ENCODE data around the gene HIC1.

The HIC1 gene

GRCh38 chr17:2075336-2076086 lies 20.6 kb downstream of the HIC1 start:
- no peak for DNase-seq (ENCODE audit: low read depth in 2 of 2)

- DNase-seq (ENCODE audit: low read depth in 2 of 2) = no peak
Observed at GRCh38 chr17:2076087-2076984, 21.4 kb downstream of the HIC1 start.

GRCh38 chr17:2077040-2077439 lies 22.1 kb downstream of the HIC1 start:
- no peak for DNase-seq (ENCODE audit: low read depth in 2 of 2)

DNA sequence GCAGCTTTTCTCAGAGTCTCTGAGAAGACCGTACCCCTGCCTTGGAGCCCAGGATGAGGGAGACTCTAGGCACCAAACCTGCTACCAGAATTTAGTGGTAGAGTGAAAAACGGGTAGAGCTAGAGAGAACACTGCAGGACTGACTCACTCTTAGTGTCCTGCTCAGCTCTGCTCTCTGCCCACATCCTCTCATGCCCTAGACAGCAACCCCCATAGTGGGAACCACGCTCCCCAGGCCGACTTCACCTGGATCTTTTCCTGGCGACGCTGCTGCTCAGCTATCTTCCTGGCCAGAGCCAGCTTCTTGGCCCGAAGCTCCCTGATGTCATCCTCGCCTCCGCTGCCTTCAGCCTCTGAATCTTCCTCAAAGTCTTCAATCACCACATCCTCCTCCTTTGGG lies 26.7 kb downstream of the HIC1 start:
- DNase-seq (ENCODE audit: low read depth in 2 of 2) = no peak

GRCh38 chr17:2082003-2082781 lies 27.3 kb downstream of the HIC1 start:
- no peak for DNase-seq (ENCODE audit: low read depth in 2 of 2)

DNA sequence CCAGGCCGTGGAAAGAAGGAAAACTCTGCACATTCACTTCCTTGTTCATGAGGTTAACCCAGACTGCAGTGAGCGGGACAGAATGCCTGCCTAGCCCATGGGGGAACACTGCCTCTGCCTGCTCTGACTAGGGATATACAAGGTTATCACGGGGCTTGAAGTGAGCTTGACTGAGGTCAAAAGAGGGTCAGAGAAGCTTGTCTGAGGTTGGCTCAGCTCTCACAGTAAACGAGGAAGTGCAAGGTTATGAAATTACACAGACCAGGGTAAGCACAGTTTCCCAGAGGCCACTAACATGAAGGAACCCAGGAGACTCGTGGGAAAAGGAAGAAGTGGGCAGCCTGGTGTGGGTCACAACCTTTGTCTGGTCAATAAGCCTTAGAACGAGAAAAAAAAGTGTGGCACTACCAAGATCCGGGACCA lies 28.7 kb downstream of the HIC1 start:
- no peak for DNase-seq (ENCODE audit: low read depth in 2 of 2)

DNA sequence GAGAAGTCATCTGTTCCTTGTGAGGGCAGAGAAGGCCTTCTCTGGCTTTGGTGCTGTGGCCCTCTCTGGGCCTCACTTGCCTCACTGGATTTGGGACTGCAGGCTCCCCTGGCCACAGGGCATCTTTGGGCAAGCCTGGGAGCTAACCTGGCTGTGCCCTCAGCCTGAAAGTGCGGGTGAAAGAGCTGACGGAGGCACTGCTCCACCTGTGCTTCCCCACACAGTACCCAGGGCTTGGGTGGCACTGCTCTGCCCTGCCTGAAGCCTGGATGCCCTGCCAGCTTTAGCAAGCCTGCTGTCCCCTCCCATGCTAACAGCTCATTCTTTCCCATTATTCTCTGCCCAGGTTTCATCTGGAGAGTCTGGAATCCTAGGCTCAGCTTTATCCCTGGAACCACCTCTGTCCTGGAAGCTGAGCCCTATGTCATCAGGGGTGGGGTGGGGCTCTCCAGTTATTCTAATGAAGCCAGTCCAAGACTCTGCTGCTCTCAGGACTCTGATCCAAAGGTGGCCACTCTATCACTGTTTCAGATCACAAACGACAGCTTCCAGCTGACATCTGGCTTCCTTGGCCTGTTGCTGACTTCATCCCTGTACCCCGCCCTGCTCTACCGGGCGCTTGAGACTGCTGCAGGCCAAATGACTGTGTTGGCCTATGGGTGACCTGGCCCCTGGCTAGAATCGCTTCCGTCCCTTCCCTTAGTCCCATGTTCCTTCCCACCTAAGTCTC lies 29.3 kb downstream of the HIC1 start:
- no peak for DNase-seq (ENCODE audit: low read depth in 2 of 2)

DNA sequence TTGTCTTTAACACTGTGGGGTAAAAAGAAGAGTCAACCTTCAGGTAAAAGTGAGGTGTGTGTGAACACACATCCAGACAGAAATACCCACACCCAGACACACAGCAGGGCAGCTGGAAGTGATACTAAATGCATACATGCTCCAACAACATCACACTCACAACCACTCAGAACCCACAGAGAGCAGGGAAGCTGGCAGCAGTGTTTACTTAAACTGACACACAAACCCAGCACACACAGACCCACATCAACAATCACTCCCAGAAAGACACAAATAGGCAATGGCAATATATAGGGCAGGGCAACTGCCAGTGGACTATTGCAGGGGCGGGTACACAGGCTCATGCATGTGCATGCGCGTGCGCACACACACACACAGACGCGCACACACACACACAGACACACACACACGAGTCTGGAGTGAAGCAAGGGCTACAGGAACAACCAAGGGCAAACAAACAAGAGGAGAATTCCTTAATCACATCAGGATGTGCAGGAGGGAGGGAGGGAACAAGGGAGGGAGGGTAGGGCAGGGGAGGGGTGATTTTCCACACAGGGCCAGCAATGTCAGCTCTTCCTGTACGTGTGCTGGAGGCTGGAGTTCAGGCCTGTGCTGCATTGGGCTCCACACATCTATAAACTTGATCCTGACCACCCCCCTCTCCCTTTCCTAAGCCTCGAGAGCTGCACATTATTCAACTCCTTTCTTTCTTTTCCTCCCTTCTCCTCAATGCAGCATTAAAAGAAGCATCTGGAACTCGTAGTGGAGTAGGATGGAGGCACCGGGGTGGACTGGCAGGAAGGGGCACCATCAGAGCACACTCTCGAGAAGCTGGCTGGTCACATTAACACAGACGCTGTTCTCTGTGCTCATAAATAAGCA lies 30.1 kb downstream of the HIC1 start:
- no peak for DNase-seq (ENCODE audit: low read depth in 2 of 2)

DNA sequence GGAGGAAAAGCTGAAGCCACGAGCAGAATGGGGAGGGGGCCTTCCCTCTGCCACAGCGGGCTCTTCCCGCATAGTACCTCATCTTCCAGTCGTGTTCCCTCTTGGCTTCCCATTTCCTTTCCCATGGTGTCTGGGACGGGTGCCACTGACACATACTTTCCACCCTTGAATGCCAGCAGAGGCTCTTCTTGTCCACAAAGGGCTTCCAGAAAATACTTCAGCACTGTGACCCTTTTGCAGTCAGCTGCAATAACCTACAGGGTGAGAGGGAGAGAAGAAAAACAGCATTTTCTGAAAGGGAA lies 30.7 kb downstream of the HIC1 start:
- DNase-seq (ENCODE audit: low read depth in 2 of 2) = no peak

DNA sequence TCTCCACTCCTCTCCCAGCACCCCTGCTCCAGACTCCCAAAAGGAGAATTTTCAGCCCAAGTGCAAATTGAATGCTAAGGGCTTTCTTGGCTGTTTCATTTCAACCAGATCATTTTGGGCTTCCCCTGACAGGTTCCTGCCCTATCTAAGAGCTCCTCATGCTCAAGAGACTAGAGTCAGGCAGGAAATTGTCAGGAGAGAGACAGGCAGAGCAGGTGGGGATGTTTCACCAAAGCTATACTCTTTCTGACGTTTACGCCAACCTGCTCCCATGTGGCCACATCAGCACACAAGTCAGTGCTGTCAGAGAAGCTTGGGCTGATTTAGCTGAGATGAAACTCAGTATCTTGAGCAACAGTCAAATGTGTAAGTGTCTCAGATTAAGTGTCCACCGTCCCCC lies 31.4 kb downstream of the HIC1 start:
- DNase-seq (ENCODE audit: low read depth in 2 of 2) = no peak

DNA sequence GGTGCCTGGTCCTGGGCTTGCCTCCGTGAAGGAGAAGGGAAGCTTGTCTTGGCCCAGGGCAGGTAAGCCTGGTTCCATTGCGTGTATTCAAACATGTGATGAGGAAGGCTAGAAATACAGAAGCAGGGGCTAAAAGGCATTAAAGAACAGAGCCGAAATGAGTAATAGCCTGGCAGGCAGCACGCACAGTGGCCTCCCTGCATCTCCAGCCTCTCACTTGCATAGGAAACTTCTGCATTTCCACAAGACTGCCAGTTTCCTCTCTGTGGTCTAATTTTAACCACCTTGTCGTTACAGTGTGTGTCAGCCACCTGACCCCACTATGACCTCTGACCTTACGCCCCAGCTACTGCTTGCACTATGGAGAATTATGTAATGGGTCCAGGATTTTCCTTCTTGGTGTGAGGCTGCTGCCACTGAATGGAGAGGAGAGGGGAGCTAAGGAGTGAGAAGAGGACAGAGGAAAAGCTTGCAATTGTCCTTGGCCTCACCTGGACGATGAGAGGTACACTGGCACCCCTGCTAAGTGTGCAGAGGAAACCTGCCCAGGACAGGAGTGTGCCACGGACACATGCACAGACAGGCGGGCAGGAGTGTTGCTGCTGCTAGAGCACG lies 32.8 kb downstream of the HIC1 start:
- no peak for DNase-seq (ENCODE audit: low read depth in 2 of 2)

GRCh38 chr17:2089021-2089422 lies 34.1 kb downstream of the HIC1 start:
- DNase-seq (ENCODE audit: low read depth in 2 of 2) = no peak

GRCh38 chr17:2090210-2090641 lies 35.3 kb downstream of the HIC1 start:
- no peak for DNase-seq (ENCODE audit: low read depth in 2 of 2)

GRCh38 chr17:2090804-2091534 lies 36.1 kb downstream of the HIC1 start:
- DNase-seq (ENCODE audit: low read depth in 2 of 2) = no peak

DNA sequence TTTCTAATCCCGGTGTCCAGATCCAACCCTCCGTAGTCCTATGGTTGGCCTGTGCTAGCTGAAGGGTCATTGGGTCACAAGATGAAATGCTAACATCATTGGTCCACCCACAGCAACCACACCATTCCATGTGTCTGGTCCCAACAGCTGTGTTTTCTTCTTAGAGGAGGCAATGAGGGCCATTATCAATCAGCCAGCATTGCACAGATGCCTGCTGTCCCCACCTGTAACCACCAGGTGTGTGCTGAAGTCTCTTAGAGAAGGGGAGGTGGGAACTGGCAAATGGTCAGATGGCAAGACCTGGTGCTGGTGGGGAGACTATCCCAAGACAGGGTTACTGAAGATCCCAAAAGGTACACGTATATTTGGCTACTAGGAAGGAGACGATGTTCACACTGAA lies 37.4 kb downstream of the HIC1 start:
- no peak for DNase-seq (ENCODE audit: low read depth in 2 of 2)

DNA sequence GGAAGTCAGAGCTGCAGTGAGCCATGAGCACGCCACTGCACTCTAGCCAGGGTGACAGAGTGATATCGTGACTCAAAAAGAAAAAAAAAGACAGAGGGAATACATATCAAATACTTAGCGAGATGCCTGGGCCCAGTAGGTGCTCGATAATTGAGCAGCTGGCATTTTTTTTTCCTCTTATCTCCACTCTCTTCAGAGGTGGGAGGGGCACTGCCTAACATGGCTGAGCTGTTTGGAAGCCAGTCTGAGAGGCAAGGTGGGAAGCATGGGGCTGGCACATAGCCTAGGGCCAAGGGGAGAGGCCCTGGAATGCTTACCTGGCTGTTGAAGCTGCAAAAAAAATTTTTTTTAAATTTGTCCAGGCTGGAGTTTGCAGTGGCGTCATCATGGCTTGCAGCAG lies 38.4 kb downstream of the HIC1 start:
- DNase-seq (ENCODE audit: low read depth in 2 of 2) = no peak

GRCh38 chr17:2094891-2095535 lies 40.1 kb downstream of the HIC1 start:
- DNase-seq (ENCODE audit: low read depth in 2 of 2) = no peak

GRCh38 chr17:2095536-2095910 lies 40.6 kb downstream of the HIC1 start:
- DNase-seq (ENCODE audit: low read depth in 2 of 2) = no peak
